Kidney epithelial cell (primary cell): ENCODE measurements around the gene OR2T33. TPM values are rescaled to one million over a fixed set of nuclear protein-coding genes. Genes with fewer than 3 reads are reported as not detected.
"Not testable (repeated sequence)": the region's sequence is repeated elsewhere in the genome, so short reads cannot be mapped to it uniquely, and the experiment has no call there.

ENCODE experiments used
- DNase-seq: peaks from one replicate; pipeline ENCODE4 v3.0.0-alpha.2; 2010; ENCODE audit warnings: low read depth
- H3K27me3 ChIP-seq: 2 replicates; pipeline ENCODE4 v1.6.0; 2011; ENCODE audit warnings: low read length; ENCODE audit not compliant: control insufficient read depth, insufficient read depth
- H3K36me3 ChIP-seq: 2 replicates; pipeline ENCODE4 v1.5.1; 2011; ENCODE audit warnings: low read length; ENCODE audit not compliant: control insufficient read depth, insufficient read depth
- H3K4me3 ChIP-seq: 2 replicates; pipeline ENCODE4 v1.5.1; 2011; ENCODE audit warnings: low read depth, mild to moderate bottlenecking, control low read depth, low read length
- total RNA-seq: library from RNA; depleted of rRNA; stranded (reverse); fragments of >200 nt; gene quantifications from 2 replicates; pipeline ENCODE4 v1.2.3, GENCODE V29; 2015
- TF ChIP-seq, protein P1 (sequence below): IDR thresholded peaks from 2 replicates; pipeline ENCODE4 v1.5.1; 2011; ENCODE audit warnings: mild to moderate bottlenecking, moderate library complexity, low read length, control low read depth, inconsistent platforms; ENCODE audit not compliant: insufficient read depth, poor library complexity, severe bottlenecking

OR2T33 gene
- total RNA-seq, 1 donor from 2014 or later = not detected

GRCh38 chr1:248288391-248288790 is 10.6 kb upstream of the OR2T33 start:
- no peak for DNase-seq
- TF ChIP-seq, protein P1, sequence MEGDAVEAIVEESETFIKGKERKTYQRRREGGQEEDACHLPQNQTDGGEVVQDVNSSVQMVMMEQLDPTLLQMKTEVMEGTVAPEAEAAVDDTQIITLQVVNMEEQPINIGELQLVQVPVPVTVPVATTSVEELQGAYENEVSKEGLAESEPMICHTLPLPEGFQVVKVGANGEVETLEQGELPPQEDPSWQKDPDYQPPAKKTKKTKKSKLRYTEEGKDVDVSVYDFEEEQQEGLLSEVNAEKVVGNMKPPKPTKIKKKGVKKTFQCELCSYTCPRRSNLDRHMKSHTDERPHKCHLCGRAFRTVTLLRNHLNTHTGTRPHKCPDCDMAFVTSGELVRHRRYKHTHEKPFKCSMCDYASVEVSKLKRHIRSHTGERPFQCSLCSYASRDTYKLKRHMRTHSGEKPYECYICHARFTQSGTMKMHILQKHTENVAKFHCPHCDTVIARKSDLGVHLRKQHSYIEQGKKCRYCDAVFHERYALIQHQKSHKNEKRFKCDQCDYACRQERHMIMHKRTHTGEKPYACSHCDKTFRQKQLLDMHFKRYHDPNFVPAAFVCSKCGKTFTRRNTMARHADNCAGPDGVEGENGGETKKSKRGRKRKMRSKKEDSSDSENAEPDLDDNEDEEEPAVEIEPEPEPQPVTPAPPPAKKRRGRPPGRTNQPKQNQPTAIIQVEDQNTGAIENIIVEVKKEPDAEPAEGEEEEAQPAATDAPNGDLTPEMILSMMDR = no peak
- no peaks in the 10 kb centered on the region for H3K36me3 ChIP-seq
- H3K27me3 ChIP-seq = no peaks in the 10 kb centered on the region
- no peak overlapping the region for H3K4me3 ChIP-seq

GRCh38 chr1:248273225-248273624 is 4.6 kb downstream of the OR2T33 start:
- not testable (repeated sequence) for H3K4me3 ChIP-seq, H3K36me3 ChIP-seq

GRCh38 chr1:248268178-248268577 is 9.6 kb downstream of the OR2T33 start:
- H3K36me3 ChIP-seq = no peaks in the 10 kb centered on the region
- no peaks in the 10 kb centered on the region for H3K27me3 ChIP-seq
- TF ChIP-seq, protein P1 = no peak
- no peak for DNase-seq
- no peak overlapping the region for H3K4me3 ChIP-seq

More at GRCh38 chr1:248273225-248273624, 4.6 kb downstream of the OR2T33 start:
- not testable (repeated sequence) for DNase-seq, H3K27me3 ChIP-seq

DNA sequence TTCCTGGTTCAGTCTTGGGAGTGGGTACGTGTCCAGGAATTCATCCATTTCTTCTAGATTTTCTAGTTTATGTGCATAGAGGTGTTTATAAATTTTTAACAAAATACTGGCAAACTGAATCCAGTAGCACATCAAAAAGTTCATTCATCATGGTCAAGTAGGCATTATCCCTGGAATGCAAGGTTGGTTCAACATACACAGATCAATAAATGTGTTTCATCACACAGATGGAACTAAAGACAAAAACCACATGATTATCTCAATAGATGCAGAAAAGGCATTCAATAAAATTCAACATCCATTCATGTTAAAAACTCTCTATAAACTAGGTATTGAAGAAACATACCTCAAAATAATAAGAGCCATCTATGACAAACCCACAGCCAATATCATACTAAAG is 18.5 kb downstream of the OR2T33 start:
- not testable (repeated sequence) for DNase-seq, H3K27me3 ChIP-seq, H3K36me3 ChIP-seq, H3K4me3 ChIP-seq

DNA sequence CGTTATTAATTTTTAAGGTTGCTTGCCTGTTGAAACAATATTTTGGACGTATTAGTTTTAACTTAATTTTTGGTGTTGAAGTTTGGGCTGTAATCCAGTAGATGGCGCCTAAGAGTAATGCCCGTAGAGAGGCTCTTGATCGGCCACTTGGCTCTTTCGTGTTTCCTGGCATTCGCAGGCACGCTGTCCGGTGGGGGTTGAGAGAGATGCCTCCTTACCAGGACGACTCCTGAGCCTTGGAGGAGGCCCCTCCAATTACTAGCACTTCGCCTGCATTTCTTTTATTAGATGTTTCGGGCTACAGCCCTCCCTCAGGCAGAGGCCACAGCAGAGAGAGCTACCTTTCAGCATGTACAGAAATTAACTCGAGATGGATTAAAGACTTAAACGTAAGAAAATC is 34.6 kb downstream of the OR2T33 start:
- Histone ChIP-seq H3K4me3 (no peak overlapping the region), H3K36me3 (no peaks in the 10 kb centered on the region), H3K27me3 (no peaks in the 10 kb centered on the region)
- TF ChIP-seq, protein P1 = peak; percentile 76
- no peak for DNase-seq

DNA sequence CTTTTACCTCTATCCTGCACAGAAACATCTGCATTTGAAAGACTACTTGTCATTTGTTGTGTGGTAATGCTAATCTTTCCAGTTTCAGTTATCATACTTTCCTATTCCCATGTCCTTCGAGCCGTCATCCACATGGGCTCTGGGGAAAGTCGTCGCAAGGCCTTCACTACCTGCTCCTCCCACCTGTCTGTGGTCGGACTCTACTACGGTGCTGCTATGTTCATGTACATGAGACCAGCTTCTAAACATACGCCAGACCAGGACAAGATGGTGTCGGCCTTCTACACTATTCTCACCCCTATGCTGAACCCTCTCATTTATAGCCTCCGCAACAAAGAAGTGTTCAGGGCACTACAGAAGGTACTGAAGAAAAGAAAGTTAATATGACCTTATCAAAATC is 38.3 kb downstream of the OR2T33 start:
- Histone ChIP-seq H3K36me3 (no peaks in the 10 kb centered on the region), H3K27me3 (no peaks in the 10 kb centered on the region), H3K4me3 (no peak overlapping the region)
- TF ChIP-seq, protein P1 = no peak
- DNase-seq = no peak

GRCh38 chr1:248231117-248231516 is 46.7 kb downstream of the OR2T33 start, which contains the start of gene OR2M4:
Gene OR2M4 (plus strand): TSS chr1:248231417. CDS start chr1:248238929, 7,512 bp downstream.
- Histone ChIP-seq H3K27me3 (no peaks in the 10 kb centered on the region), H3K36me3 (no peaks in the 10 kb centered on the region), H3K4me3 (no peak within 1 kb of the TSS)
- no peak for DNase-seq
- TF ChIP-seq, protein P1 = no peak
